A673 (cell line): ENCODE data around the gene BRI3. TPM values are rescaled to one million over a fixed set of nuclear protein-coding genes. Genes with fewer than 3 reads are reported as not detected.

Experiments
- BruUV-seq: library from RNA; stranded (reverse); fragments of 400-500 nt; replicated peaks from 2 replicates; lab custom pipeline; 2021; lab: Mats Ljungman, UMichigan
- CTCF ChIA-PET: fragments of 300-600 bp; sonication (Branson Sonifier 250); formaldehyde crosslinking; loops from one replicate; lab custom pipeline; 2022; ENCODE audit warnings: antibody characterized with exemption; lab: Charles Lee
- POLR2A ChIA-PET: fragments of 300-600 bp; sonication (Branson Sonifier 250); formaldehyde crosslinking; loops from one replicate; lab custom pipeline; 2022; ENCODE audit warnings: antibody characterized with exemption; ENCODE audit not compliant: low non-redundant PET; lab: Charles Lee
- DNase-seq: peaks from one replicate; pipeline ENCODE4 v3.0.0-alpha.2; 2015; ENCODE audit warnings: low spot score
- H3K27ac ChIP-seq: fragments of 200-600 bp; sonication (generic); 2 replicates; pipeline ENCODE4 v1.5.1; 2016; ENCODE audit warnings: mixed run types, low read depth, mild to moderate bottlenecking, mixed read lengths, antibody characterized with exemption, low read length; ENCODE audit not compliant: poor library complexity, severe bottlenecking
- H3K27me3 ChIP-seq: fragments of 200-600 bp; sonication (generic); replicated peaks from 2 replicates; pipeline ENCODE4 v1.6.1; 2017; ENCODE audit warnings: mixed run types, low read depth, mild to moderate bottlenecking, mixed read lengths, antibody characterized with exemption, low read length; ENCODE audit not compliant: insufficient read depth, poor library complexity
- H3K36me3 ChIP-seq: fragments of 200-600 bp; sonication (generic); 2 replicates; pipeline ENCODE4 v1.6.1; 2016; ENCODE audit warnings: mixed run types, mild to moderate bottlenecking, mixed read lengths, antibody characterized with exemption, low read length; ENCODE audit not compliant: insufficient read depth, poor library complexity, severe bottlenecking
- H3K4me1 ChIP-seq: fragments of 200-600 bp; sonication (generic); 2 replicates; pipeline ENCODE4 v1.6.1; 2017; ENCODE audit warnings: mixed run types, mild to moderate bottlenecking, mixed read lengths, antibody characterized with exemption, low read length; ENCODE audit not compliant: insufficient read depth, poor library complexity, severe bottlenecking
- H3K4me3 ChIP-seq: fragments of 200-600 bp; sonication (generic); 2 replicates; pipeline ENCODE4 v1.5.1; 2016; ENCODE audit warnings: low read depth, mixed run types, mild to moderate bottlenecking, mixed read lengths, low read length; ENCODE audit not compliant: poor library complexity, severe bottlenecking
- H3K9me3 ChIP-seq: fragments of 200-600 bp; sonication (generic); 2 replicates; pipeline ENCODE4 v1.6.1; 2016; ENCODE audit warnings: mixed run types, low read depth, mild to moderate bottlenecking, mixed read lengths, antibody characterized with exemption, low read length; ENCODE audit not compliant: poor library complexity, severe bottlenecking
- CTCF ChIP-seq: fragments of 300-800, 200-600 bp; sonication (generic); conservative IDR thresholded peaks from 2 replicates; pipeline ENCODE4 v1.5.1; 2017; ENCODE audit warnings: low read depth, mild to moderate bottlenecking, antibody characterized with exemption, low read length, moderate library complexity, mixed read lengths
- EZH2 ChIP-seq: fragments of 200-600 bp; sonication (generic); IDR thresholded peaks from 2 replicates; pipeline ENCODE4 v1.6.1; 2017; ENCODE audit warnings: borderline replicate concordance, low read depth, mild to moderate bottlenecking, mixed read lengths, antibody characterized with exemption, low read length; ENCODE audit not compliant: poor library complexity, severe bottlenecking
- intact Hi-C: fragments of 100-400 bp; cut with micrococcal nuclease; formaldehyde crosslinking; loops from one replicate; pipeline ENCODE4 v1.10.0; 2022; ENCODE audit not compliant: unreplicated experiment
- total RNA-seq: library from RNA; stranded (reverse); gene quantifications from 2 replicates; pipeline ENCODE4 v1.2.3, GENCODE V29; 2021

BRI3 gene
- total RNA-seq, 1 experiment from 2014 or later = 85.8 TPM

- Histone ChIP-seq H3K27ac (no peak overlapping the region), H3K36me3 (no peaks in the 10 kb centered on the region), H3K4me3 (no peak overlapping the region), H3K4me1 (no peaks in the 10 kb centered on the region), H3K27me3 (no peaks in the 10 kb centered on the region), H3K9me3 (peaks cover 4% of the 10 kb centered on the region)
- TF ChIP-seq EZH2 (no peak), CTCF (no peak)
- no peak for DNase-seq
- CTCF ChIA-PET = no interaction called here
- POLR2A ChIA-PET = no interaction called here
- BruUV-seq = no TSS peak
- intact Hi-C loops = no loop called here
These were observed 47.8 kb downstream of the BRI3 start for GRCh38 chr7:98329100-98329790.

- TF ChIP-seq EZH2 = no peak
- no peak for TF ChIP-seq CTCF
- no peaks in the 10 kb centered on the region for H3K36me3 ChIP-seq
- CTCF ChIA-PET = no interaction called here
- no TSS peak for BruUV-seq
- peaks cover 4% of the 10 kb centered on the region for H3K9me3 ChIP-seq
- no peaks in the 10 kb centered on the region for H3K4me1 ChIP-seq
- H3K27me3 ChIP-seq = no peaks in the 10 kb centered on the region
- H3K4me3 ChIP-seq = no peak overlapping the region
- POLR2A ChIA-PET = no interaction called here
- intact Hi-C loops = no loop called here
- H3K27ac ChIP-seq = no peak overlapping the region
- DNase-seq = no peak
These were observed 48.4 kb downstream of the BRI3 start for GRCh38 chr7:98329791-98330373.

GRCh38 chr7:98330926-98331529, 49.5 kb downstream of the BRI3 start:
- intact Hi-C loops = no loop called here
- no TSS peak for BruUV-seq
- DNase-seq = no peak
- TF ChIP-seq CTCF (no peak), EZH2 (no peak)
- ChIA-PET CTCF (no interaction called here), POLR2A (no interaction called here)
- Histone ChIP-seq H3K36me3 (no peaks in the 10 kb centered on the region), H3K27me3 (no peaks in the 10 kb centered on the region), H3K9me3 (peaks cover 4% of the 10 kb centered on the region), H3K4me3 (no peak overlapping the region), H3K27ac (no peak overlapping the region), H3K4me1 (no peaks in the 10 kb centered on the region)
